ENCODE results near the gene OR2A25.

OR2A25 gene, protein sequence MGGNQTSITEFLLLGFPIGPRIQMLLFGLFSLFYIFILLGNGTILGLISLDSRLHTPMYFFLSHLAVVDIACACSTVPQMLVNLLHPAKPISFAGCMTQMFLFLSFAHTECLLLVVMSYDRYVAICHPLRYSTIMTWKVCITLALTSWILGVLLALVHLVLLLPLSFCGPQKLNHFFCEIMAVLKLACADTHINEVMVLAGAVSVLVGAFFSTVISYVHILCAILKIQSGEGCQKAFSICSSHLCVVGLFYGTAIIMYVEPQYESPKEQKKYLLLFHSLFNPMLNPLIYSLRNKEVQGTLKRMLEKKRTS

DNA sequence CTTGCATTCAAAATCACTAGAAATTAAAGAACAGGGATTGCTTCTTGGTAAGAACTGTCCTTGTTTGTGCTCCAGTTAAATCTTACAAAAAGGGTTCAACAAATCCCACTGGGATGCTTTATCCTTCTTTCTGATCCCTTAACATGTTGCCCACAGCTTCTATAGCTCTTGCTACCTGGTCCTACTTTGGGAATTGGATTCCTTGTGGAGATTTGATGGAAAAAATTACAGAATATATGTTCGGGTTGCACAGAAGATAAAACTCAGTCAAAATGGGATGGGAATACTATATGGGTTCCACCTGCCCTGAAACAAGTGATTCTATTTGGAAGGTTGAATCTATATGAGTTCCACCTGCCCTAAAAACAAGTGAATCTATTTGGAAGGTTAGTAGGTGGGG, at the start of gene OR2A25:
TSS of gene OR2A25 (plus strand) at position 301 of the 400 bp plus-strand sequence. CDS start 4,409 bp downstream, outside the sequence.
- Histone ChIP-seq H3K9ac (ENCODE audit: low read length in 2 of 2) (no peak within 1 kb of the TSS), H3K9me3 (ENCODE audit: control insufficient read depth in 2 of 2, low read length in 2 of 2) (no peaks in the 10 kb centered on the region), H3K27ac (ENCODE audit: low read length) (no peak within 1 kb of the TSS), H3K4me3 (ENCODE audit: low read length in 2 of 2) (no peak within 1 kb of the TSS), H3K4me1 (ENCODE audit: control insufficient read depth, insufficient read depth, low read length) (no peaks in the 10 kb centered on the region), H3K36me3 (ENCODE audit: control insufficient read depth in 2 of 2, insufficient read depth in 2 of 2, low read length in 2 of 2) (no peaks in the 10 kb centered on the region), H3K27me3 (ENCODE audit: control insufficient read depth in 1 of 2, insufficient read depth in 2 of 2, low read length in 2 of 2) (no peaks in the 10 kb centered on the region)

DNA sequence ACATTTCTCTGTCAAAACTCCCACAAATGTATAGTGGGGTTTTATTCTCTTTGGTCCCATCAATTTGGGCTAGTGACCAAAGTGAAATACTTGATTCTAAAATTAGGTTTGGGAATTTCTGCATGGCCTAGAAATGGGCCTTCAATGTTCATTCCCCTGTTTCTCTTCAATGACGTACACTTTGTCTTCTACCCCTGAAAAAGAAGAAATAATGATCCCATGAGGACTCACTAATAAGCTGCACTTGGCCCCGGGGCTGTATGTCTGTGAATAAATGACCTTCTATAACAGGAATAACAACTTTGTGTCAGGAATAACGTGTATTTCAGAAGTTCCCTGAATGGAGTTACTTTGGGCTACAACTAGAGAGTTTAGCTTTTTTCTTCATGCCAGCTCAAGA, 49.3 kb upstream of the OR2A25 start:
- H3K27ac ChIP-seq (ENCODE audit: low read length) = no peak overlapping the region
- H3K9ac ChIP-seq (ENCODE audit: low read length in 2 of 2) = no peak overlapping the region
- H3K9me3 ChIP-seq (ENCODE audit: control insufficient read depth in 2 of 2, low read length in 2 of 2) = no peaks in the 10 kb centered on the region
- no peaks in the 10 kb centered on the region for H3K27me3 ChIP-seq (ENCODE audit: control insufficient read depth in 1 of 2, insufficient read depth in 2 of 2, low read length in 2 of 2)
- H3K4me3 ChIP-seq (ENCODE audit: low read length in 2 of 2) = no peak overlapping the region
- peaks cover 2% of the 10 kb centered on the region for H3K4me1 ChIP-seq (ENCODE audit: control insufficient read depth, insufficient read depth, low read length)
- no peaks in the 10 kb centered on the region for H3K36me3 ChIP-seq (ENCODE audit: control insufficient read depth in 2 of 2, insufficient read depth in 2 of 2, low read length in 2 of 2)

DNA sequence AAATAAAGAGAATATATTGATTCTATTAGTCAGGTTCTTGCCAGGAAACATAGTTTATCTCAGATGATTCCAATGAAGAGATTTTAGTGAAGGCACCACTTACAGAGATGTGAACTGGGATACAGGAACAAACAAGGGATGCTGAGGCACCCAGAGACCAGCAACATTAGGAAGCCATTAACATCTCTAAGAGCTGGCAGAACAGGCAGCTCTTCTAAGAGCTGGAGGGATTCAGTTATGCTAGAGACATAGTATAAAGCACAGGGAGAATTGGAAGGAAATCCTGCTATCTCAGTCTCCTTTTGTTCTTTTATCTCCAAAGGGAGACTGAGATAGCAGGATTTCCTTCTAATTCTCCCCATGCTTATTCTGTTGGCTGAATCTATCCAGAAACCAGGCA, 47.4 kb upstream of the OR2A25 start:
- Histone ChIP-seq H3K4me1 (ENCODE audit: control insufficient read depth, insufficient read depth, low read length) (peaks cover 2% of the 10 kb centered on the region), H3K27me3 (ENCODE audit: control insufficient read depth in 1 of 2, insufficient read depth in 2 of 2, low read length in 2 of 2) (no peaks in the 10 kb centered on the region), H3K9ac (ENCODE audit: low read length in 2 of 2) (no peak overlapping the region), H3K4me3 (ENCODE audit: low read length in 2 of 2) (no peak overlapping the region), H3K27ac (ENCODE audit: low read length) (no peak overlapping the region), H3K9me3 (ENCODE audit: control insufficient read depth in 2 of 2, low read length in 2 of 2) (no peaks in the 10 kb centered on the region), H3K36me3 (ENCODE audit: control insufficient read depth in 2 of 2, insufficient read depth in 2 of 2, low read length in 2 of 2) (no peaks in the 10 kb centered on the region)

DNA sequence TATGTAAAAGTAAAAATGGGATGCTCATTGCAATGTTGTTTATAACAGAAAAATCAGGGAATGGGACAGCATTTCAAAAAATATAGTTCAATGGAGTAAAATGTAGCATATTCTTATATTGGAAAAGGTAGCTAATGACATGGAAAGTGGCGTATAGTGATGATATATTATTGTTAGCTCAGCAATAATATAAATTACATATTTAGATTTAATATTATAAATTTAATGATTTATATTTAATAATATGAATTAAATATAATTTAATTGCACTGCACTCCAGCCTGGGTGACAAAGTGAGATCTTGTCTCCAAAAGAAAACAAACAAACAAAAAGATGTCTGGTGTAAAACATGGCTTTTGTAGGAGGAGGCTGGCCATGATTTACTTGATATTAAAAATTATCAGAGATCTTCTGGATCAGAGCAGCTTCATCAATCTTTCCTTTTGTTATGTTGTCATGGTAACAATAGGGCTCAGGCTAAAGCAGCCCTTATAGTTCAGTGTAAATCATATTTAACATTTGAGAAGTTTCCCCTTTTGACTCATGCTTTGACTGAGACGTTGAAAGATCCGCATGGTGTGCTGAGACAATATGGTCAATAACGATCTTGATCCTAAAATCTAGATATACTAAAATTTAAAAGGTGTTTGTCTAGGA, 46.3 kb upstream of the OR2A25 start:
- Histone ChIP-seq H3K27me3 (ENCODE audit: control insufficient read depth in 1 of 2, insufficient read depth in 2 of 2, low read length in 2 of 2) (no peaks in the 10 kb centered on the region), H3K4me3 (ENCODE audit: low read length in 2 of 2) (no peak overlapping the region), H3K4me1 (ENCODE audit: control insufficient read depth, insufficient read depth, low read length) (peaks cover 2% of the 10 kb centered on the region), H3K9me3 (ENCODE audit: control insufficient read depth in 2 of 2, low read length in 2 of 2) (no peaks in the 10 kb centered on the region), H3K27ac (ENCODE audit: low read length) (no peak overlapping the region), H3K36me3 (ENCODE audit: control insufficient read depth in 2 of 2, insufficient read depth in 2 of 2, low read length in 2 of 2) (no peaks in the 10 kb centered on the region), H3K9ac (ENCODE audit: low read length in 2 of 2) (no peak overlapping the region)

DNA sequence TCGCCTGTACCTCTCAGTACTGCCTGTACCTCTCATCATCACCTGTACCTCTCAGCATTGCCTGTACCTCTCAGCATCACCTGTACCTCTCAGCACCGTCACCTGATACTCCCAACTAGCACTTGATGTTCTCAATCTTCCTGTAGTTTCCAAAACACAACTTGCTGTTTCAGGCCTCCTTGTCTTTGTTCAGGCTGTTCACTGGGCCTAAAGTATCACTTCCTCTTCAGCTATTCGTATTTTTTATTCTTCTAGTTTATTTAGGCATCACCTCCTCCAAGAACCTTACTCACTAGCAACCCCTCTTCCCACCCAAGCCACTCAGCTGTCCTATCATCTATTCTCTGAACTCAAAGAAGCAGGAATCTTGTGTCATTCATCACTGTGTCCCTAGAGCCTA, 45.4 kb upstream of the OR2A25 start:
- H3K4me1 ChIP-seq (ENCODE audit: control insufficient read depth, insufficient read depth, low read length) = peaks cover 2% of the 10 kb centered on the region

DNA sequence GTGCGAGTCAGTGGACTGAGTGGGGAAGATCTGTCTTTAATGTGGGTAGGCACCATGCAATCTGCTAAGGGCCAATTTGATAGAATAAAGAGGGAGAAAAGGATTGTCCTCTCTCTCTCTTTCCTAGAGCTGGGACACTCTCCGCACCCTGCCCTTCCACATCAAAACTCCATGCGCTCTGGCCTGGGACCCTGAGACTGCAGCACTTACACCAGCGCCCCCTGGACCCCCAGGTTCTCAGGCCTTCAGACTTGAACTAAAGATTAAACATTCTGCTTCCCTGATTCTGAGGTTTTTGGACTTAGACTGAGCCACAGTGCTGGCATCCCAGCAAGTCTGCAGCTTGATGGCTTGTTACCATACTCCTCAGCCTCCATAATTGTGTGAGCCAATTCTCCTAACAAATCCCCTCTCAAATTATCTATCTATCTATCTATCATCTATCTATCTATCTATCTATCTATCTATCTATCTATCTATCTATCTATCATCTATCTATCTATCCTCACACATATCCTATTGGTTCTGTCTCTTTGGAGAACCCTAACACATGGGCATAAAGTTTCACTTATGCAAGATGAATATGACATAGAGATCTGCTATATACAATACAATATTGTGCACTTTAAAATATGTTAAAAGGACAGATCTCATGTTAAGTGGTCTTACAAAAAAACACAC, 43.3 kb upstream of the OR2A25 start:
- Histone ChIP-seq H3K27me3 (ENCODE audit: control insufficient read depth in 1 of 2, insufficient read depth in 2 of 2, low read length in 2 of 2) (no peaks in the 10 kb centered on the region), H3K9me3 (ENCODE audit: control insufficient read depth in 2 of 2, low read length in 2 of 2) (no peaks in the 10 kb centered on the region), H3K9ac (ENCODE audit: low read length in 2 of 2) (no peak overlapping the region), H3K36me3 (ENCODE audit: control insufficient read depth in 2 of 2, insufficient read depth in 2 of 2, low read length in 2 of 2) (no peaks in the 10 kb centered on the region), H3K4me1 (ENCODE audit: control insufficient read depth, insufficient read depth, low read length) (no peaks in the 10 kb centered on the region), H3K4me3 (ENCODE audit: low read length in 2 of 2) (no peak overlapping the region), H3K27ac (ENCODE audit: low read length) (no peak overlapping the region)

More for the DNA sequence above, 45.4 kb upstream of the OR2A25 start:
- H3K4me3 ChIP-seq (ENCODE audit: low read length in 2 of 2) = no peak overlapping the region
- H3K36me3 ChIP-seq (ENCODE audit: control insufficient read depth in 2 of 2, insufficient read depth in 2 of 2, low read length in 2 of 2) = no peaks in the 10 kb centered on the region
- H3K27me3 ChIP-seq (ENCODE audit: control insufficient read depth in 1 of 2, insufficient read depth in 2 of 2, low read length in 2 of 2) = no peaks in the 10 kb centered on the region
- H3K9me3 ChIP-seq (ENCODE audit: control insufficient read depth in 2 of 2, low read length in 2 of 2) = no peaks in the 10 kb centered on the region
- H3K27ac ChIP-seq (ENCODE audit: low read length) = no peak overlapping the region
- H3K9ac ChIP-seq (ENCODE audit: low read length in 2 of 2) = no peak overlapping the region

DNA sequence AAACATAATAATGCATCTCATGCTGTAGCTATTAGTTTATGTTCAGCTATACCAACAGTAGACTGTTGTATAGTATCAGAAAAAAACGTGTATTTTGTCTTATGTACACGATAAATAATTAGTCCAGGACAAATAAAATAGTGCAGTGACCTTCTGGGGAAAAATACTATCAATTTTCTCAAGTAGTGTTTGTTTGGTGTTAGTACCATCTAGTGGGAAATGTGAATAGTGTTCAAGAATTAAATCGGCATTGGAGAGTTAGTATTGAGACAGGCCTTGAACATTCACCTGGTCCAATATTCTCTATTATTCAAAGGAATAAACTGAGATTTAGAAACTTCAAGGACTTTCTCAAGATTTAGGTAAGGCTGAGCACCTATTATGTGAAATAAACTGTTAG, 42.5 kb upstream of the OR2A25 start:
- Histone ChIP-seq H3K27ac (ENCODE audit: low read length) (no peak overlapping the region), H3K9me3 (ENCODE audit: control insufficient read depth in 2 of 2, low read length in 2 of 2) (no peaks in the 10 kb centered on the region), H3K4me3 (ENCODE audit: low read length in 2 of 2) (no peak overlapping the region), H3K9ac (ENCODE audit: low read length in 2 of 2) (no peak overlapping the region), H3K27me3 (ENCODE audit: control insufficient read depth in 1 of 2, insufficient read depth in 2 of 2, low read length in 2 of 2) (no peaks in the 10 kb centered on the region), H3K36me3 (ENCODE audit: control insufficient read depth in 2 of 2, insufficient read depth in 2 of 2, low read length in 2 of 2) (no peaks in the 10 kb centered on the region), H3K4me1 (ENCODE audit: control insufficient read depth, insufficient read depth, low read length) (no peaks in the 10 kb centered on the region)

DNA sequence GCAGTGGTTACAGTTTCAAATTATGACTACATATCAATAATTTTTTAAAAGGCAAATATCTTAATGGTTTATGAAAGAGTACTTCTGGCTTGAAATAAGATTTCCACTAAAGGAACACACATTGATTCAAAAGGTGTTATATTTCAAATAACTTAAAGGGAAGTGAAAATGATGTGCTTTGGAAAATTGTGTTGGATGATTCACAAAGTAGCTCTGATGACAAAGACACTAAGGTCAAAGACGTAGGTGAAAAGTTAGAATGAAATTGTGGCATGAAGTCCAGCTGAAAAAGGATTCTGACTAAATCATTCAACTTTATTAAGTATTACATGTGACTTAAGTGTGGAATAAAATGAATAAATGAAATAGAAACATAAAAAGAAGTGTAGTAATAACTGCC, 41.6 kb upstream of the OR2A25 start:
- H3K9ac ChIP-seq (ENCODE audit: low read length in 2 of 2) = no peak overlapping the region
- no peak overlapping the region for H3K4me3 ChIP-seq (ENCODE audit: low read length in 2 of 2)
- no peaks in the 10 kb centered on the region for H3K36me3 ChIP-seq (ENCODE audit: control insufficient read depth in 2 of 2, insufficient read depth in 2 of 2, low read length in 2 of 2)
- H3K4me1 ChIP-seq (ENCODE audit: control insufficient read depth, insufficient read depth, low read length) = no peaks in the 10 kb centered on the region
- H3K27me3 ChIP-seq (ENCODE audit: control insufficient read depth in 1 of 2, insufficient read depth in 2 of 2, low read length in 2 of 2) = no peaks in the 10 kb centered on the region
- no peaks in the 10 kb centered on the region for H3K9me3 ChIP-seq (ENCODE audit: control insufficient read depth in 2 of 2, low read length in 2 of 2)
- H3K27ac ChIP-seq (ENCODE audit: low read length) = no peak overlapping the region

DNA sequence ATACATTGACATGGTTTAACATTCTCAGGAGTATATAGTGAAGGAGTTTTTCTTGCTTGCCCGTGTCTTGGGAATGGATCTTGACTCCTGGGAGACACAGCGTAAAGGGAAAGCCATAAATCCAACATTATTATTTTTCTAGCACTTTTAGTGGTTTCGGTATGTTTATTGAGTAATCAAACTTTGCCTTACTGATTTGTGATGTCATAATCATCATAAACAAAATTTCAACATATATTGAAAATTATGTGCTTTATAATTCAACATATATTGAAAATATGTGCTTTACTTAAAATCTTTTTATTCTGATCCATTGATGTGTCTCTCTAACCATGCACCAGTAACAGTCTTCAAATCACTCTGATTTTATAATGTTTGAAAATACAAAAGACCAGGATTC, 41.1 kb upstream of the OR2A25 start:
- Histone ChIP-seq H3K27ac (ENCODE audit: low read length) (no peak overlapping the region), H3K36me3 (ENCODE audit: control insufficient read depth in 2 of 2, insufficient read depth in 2 of 2, low read length in 2 of 2) (no peaks in the 10 kb centered on the region), H3K9ac (ENCODE audit: low read length in 2 of 2) (no peak overlapping the region), H3K9me3 (ENCODE audit: control insufficient read depth in 2 of 2, low read length in 2 of 2) (no peaks in the 10 kb centered on the region), H3K4me3 (ENCODE audit: low read length in 2 of 2) (no peak overlapping the region), H3K4me1 (ENCODE audit: control insufficient read depth, insufficient read depth, low read length) (no peaks in the 10 kb centered on the region), H3K27me3 (ENCODE audit: control insufficient read depth in 1 of 2, insufficient read depth in 2 of 2, low read length in 2 of 2) (no peaks in the 10 kb centered on the region)

DNA sequence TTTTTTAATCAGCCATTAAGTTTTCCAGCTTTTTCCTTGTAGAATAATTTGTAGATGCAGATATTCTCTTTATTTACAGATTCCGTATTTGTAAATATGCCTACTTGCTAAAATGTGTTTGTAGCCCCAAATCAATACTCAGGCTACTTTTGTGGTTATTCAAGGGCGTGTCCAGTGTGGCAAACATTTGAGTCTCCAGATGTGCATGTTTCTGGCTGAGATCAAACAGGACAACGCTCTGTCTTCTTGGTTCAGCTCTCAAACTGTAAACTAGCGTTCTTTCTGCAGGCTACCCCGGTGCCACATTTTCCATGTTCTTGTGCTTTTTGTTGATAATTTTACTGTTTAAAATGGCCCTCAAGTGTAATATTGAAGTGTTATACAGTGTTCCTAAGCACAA, 37.1 kb upstream of the OR2A25 start:
- Histone ChIP-seq H3K9me3 (ENCODE audit: control insufficient read depth in 2 of 2, low read length in 2 of 2) (no peaks in the 10 kb centered on the region), H3K27ac (ENCODE audit: low read length) (no peak overlapping the region), H3K27me3 (ENCODE audit: control insufficient read depth in 1 of 2, insufficient read depth in 2 of 2, low read length in 2 of 2) (no peaks in the 10 kb centered on the region), H3K4me1 (ENCODE audit: control insufficient read depth, insufficient read depth, low read length) (no peaks in the 10 kb centered on the region), H3K9ac (ENCODE audit: low read length in 2 of 2) (no peak overlapping the region), H3K36me3 (ENCODE audit: control insufficient read depth in 2 of 2, insufficient read depth in 2 of 2, low read length in 2 of 2) (no peaks in the 10 kb centered on the region), H3K4me3 (ENCODE audit: low read length in 2 of 2) (no peak overlapping the region)

Measured in stomach smooth muscle (tissue), 2 donors.